H1 (cell line): ENCODE data around the gene POU6F2. TPM values are rescaled to one million over a fixed set of nuclear protein-coding genes. Genes with fewer than 3 reads are reported as not detected.
"Not testable (repeated sequence)": the region's sequence is repeated elsewhere in the genome, so short reads cannot be mapped to it uniquely, and the experiment has no call there.

Experiments used
- CTCF ChIA-PET: fragments of 300-600 bp; sonication (Branson Sonifier 250); formaldehyde crosslinking; loops from one replicate; lab custom pipeline; 2021; ENCODE audit not compliant: partially characterized antibody; lab: Charles Lee
- POLR2A ChIA-PET: fragments of 300-600 bp; sonication (Branson Sonifier 250); formaldehyde crosslinking; loops from one replicate; lab custom pipeline; 2021; ENCODE audit warnings: inconsistent platforms; ENCODE audit not compliant: partially characterized antibody; lab: Charles Lee
- DNase-seq, 2 experiments: peaks; one replicate each; pipeline versions ENCODE4 v3.0.0 to v3.0.0-alpha.2; 2010 to 2022; ENCODE audit warnings: low spot score in 2 of 2, low read depth in 1 of 2, mixed read lengths in 1 of 2
- FAIRE-seq: peaks from 2 replicates; lab custom pipeline; 2011; peaks lifted over from hg19 to GRCh38; lab: Jason Lieb, UNC
- H2AFZ ChIP-seq: 2 replicates; pipeline ENCODE4 v1.8.1; 2012; ENCODE audit warnings: low read length, inconsistent platforms
- H2AK5ac ChIP-seq: 2 replicates; pipeline ENCODE4 v1.6.1; 2013; ENCODE audit warnings: low read depth, low read length
- H2BK120ac ChIP-seq: replicated peaks from 2 replicates; pipeline ENCODE3; 2013; ENCODE audit warnings: low read depth, low read length, inconsistent platforms
- H2BK12ac ChIP-seq: 2 replicates; pipeline ENCODE4 v1.6.1; 2013; ENCODE audit warnings: low read depth, low read length
- H2BK15ac ChIP-seq: 2 replicates; pipeline ENCODE4 v1.6.1; 2013; ENCODE audit warnings: low read length
- H2BK20ac ChIP-seq: 2 replicates; pipeline ENCODE4 v1.6.1; 2013; ENCODE audit warnings: low read length
- H2BK5ac ChIP-seq: 2 replicates; pipeline ENCODE4 v1.6.1; 2013; ENCODE audit warnings: low read depth, low read length
- H3K14ac ChIP-seq: 2 replicates; pipeline ENCODE4 v1.6.1; 2013; ENCODE audit warnings: inconsistent platforms; ENCODE audit not compliant: insufficient read length
- H3K18ac ChIP-seq: 2 replicates; pipeline ENCODE4 v1.6.1; 2013; ENCODE audit warnings: low read length; ENCODE audit errors: extremely low read depth
- H3K23ac ChIP-seq: 2 replicates; pipeline ENCODE4 v1.6.1; 2013; ENCODE audit warnings: inconsistent platforms; ENCODE audit not compliant: insufficient read length
- H3K23me2 ChIP-seq: 2 replicates; pipeline ENCODE4 v1.6.1; 2013; ENCODE audit warnings: low read depth, low read length
- H3K27ac ChIP-seq: 2 replicates; pipeline ENCODE4 v1.6.1; 2011; ENCODE audit warnings: low read depth, low read length, inconsistent platforms
- H3K27me3 ChIP-seq, 4 experiments: replicated peaks in 1 of 4; 1 replicate in 1 of 4; 2 replicates in 3 of 4; pipeline versions ENCODE4 v1.6.1 to v1.8.1; 2011 to 2013; ENCODE audit warnings: low read length in 3 of 4, mild to moderate bottlenecking in 3 of 4, inconsistent platforms in 2 of 4, mixed read lengths in 2 of 4, moderate library complexity in 1 of 4; ENCODE audit not compliant: control insufficient read depth in 3 of 4, insufficient read depth in 3 of 4; ENCODE audit errors: extremely low read depth in 1 of 4
- H3K36me3 ChIP-seq, 4 experiments: 2 replicates each; pipeline versions ENCODE4 v1.6.1 to v1.8.1; 2011 to 2013; ENCODE audit warnings: mild to moderate bottlenecking in 4 of 4, low read length in 3 of 4, moderate library complexity in 2 of 4, control low read depth in 1 of 4, inconsistent platforms in 1 of 4; ENCODE audit not compliant: insufficient read depth in 4 of 4, control insufficient read depth in 2 of 4
- H3K4ac ChIP-seq: replicated peaks from 2 replicates; pipeline ENCODE3; 2013; ENCODE audit warnings: low read length, low read depth, mixed read lengths, inconsistent platforms; ENCODE audit not compliant: insufficient read length
- H3K4me1 ChIP-seq, 4 experiments: replicated peaks in 1 of 4; 1 replicate in 1 of 4; 2 replicates in 3 of 4; pipeline versions ENCODE4 v1.6.1 to v1.8.1; 2011 to 2013; ENCODE audit warnings: low read length in 3 of 4, inconsistent platforms in 2 of 4, mixed read lengths in 1 of 4; ENCODE audit not compliant: insufficient read depth in 4 of 4, control insufficient read depth in 3 of 4
- H3K4me2 ChIP-seq, 2 experiments: 2 replicates each; pipeline versions ENCODE4 v1.6.1 to v1.8.1; 2011 to 2013; ENCODE audit warnings: low read depth in 2 of 2, low read length in 2 of 2, control low read depth in 1 of 2, inconsistent platforms in 1 of 2, mild to moderate bottlenecking in 1 of 2; ENCODE audit not compliant: insufficient read depth in 1 of 2
- H3K4me3 ChIP-seq, 4 experiments: fragments of 200-600, 300-600 bp in 1 of 4; sonication (generic), shearing (Covaris generic), sonication (Bioruptor Twin) in 1 of 4; 2 replicates each; pipeline versions ENCODE4 v1.5.1 to v1.8.1; 2011 to 2016; ENCODE audit warnings: low read length in 4 of 4, low read depth in 3 of 4, control low read depth in 2 of 4, inconsistent platforms in 2 of 4, mild to moderate bottlenecking in 2 of 4, mixed read lengths in 1 of 4, moderate library complexity in 1 of 4; ENCODE audit not compliant: insufficient read depth in 2 of 4; ENCODE audit errors: extremely low read depth in 1 of 4
- H3K56ac ChIP-seq: replicated peaks from 2 replicates; pipeline ENCODE3; 2013; ENCODE audit warnings: low read depth, mild to moderate bottlenecking, mixed read lengths, low read length, inconsistent platforms; ENCODE audit not compliant: insufficient read length
- H3K79me1 ChIP-seq: 2 replicates; pipeline ENCODE4 v1.6.1; 2013; ENCODE audit warnings: low read depth, low read length, control low read depth
- H3K79me2 ChIP-seq, 2 experiments: 2 replicates each; pipeline versions ENCODE4 v1.6.1 to v1.8.1; 2012 to 2013; ENCODE audit warnings: low read length in 2 of 2, mild to moderate bottlenecking in 2 of 2, inconsistent platforms in 1 of 2; ENCODE audit not compliant: insufficient read depth in 2 of 2, control insufficient read depth in 1 of 2
- H3K9ac ChIP-seq, 4 experiments: replicated peaks in 1 of 4; 1 replicate in 1 of 4; 2 replicates in 3 of 4; pipeline versions ENCODE4 v1.6.1 to v1.8.1; 2011 to 2013; ENCODE audit warnings: low read depth in 3 of 4, low read length in 3 of 4, control low read depth in 2 of 4, mild to moderate bottlenecking in 2 of 4, moderate library complexity in 2 of 4, inconsistent platforms in 1 of 4; ENCODE audit errors: extremely low read depth in 1 of 4
- H3K9me3 ChIP-seq, 2 experiments: 2 replicates each; pipeline versions ENCODE4 v1.6.1 to v1.8.1; 2012 to 2013; ENCODE audit warnings: mild to moderate bottlenecking in 2 of 2, moderate library complexity in 2 of 2, control low read depth in 1 of 2, inconsistent platforms in 1 of 2, low read depth in 1 of 2, low read length in 1 of 2, mixed read lengths in 1 of 2; ENCODE audit not compliant: insufficient read depth in 2 of 2
- H4K20me1 ChIP-seq, 2 experiments: replicated peaks in 1 of 2; 2 replicates each; pipeline versions ENCODE3 to v1.8.1; 2011 to 2013; ENCODE audit warnings: inconsistent platforms in 2 of 2, low read length in 2 of 2, mild to moderate bottlenecking in 1 of 2; ENCODE audit not compliant: insufficient read depth in 2 of 2, control insufficient read depth in 1 of 2
- H4K5ac ChIP-seq: 2 replicates; pipeline ENCODE4 v1.6.1; 2013; ENCODE audit warnings: low read length, low read depth, mixed read lengths, inconsistent platforms; ENCODE audit not compliant: insufficient read length
- H4K8ac ChIP-seq: 2 replicates; pipeline ENCODE4 v1.8.0; 2013; ENCODE audit warnings: mild to moderate bottlenecking, moderate library complexity, low read length, inconsistent platforms; ENCODE audit not compliant: insufficient read depth; ENCODE audit errors: extremely low read depth
- H4K91ac ChIP-seq: replicated peaks from 2 replicates; pipeline ENCODE3; 2013; ENCODE audit warnings: low read length, mixed read lengths, inconsistent platforms; ENCODE audit not compliant: insufficient read length
- YY1 ChIP-seq: IDR thresholded peaks from 2 replicates; pipeline ENCODE4 v1.6.1; 2011; ENCODE audit warnings: low read depth, mild to moderate bottlenecking, low read length
- WGBS, 2 experiments: shearing (Covaris generic) in 1 of 2; methylation state at CpG; one replicate each; pipeline versions ENCODE4 v1.1.6 to v1.1.7; 2013 to 2015; ENCODE audit warnings: low lambda C conversion rate in 2 of 2, mixed read lengths in 2 of 2, inconsistent platforms in 1 of 2, low coverage in 1 of 2, missing lambda C conversion rate in 1 of 2; ENCODE audit not compliant: insufficient replicate concordance in 2 of 2, insufficient coverage in 1 of 2, insufficient read length in 1 of 2; ENCODE audit errors: extremely low coverage in 1 of 2, missing lambda C conversion rate in 1 of 2; 5-methylcytosine and 5-hydroxymethylcytosine counted together
- polyA plus RNA-seq, 7 experiments: library from polyadenylated mRNA; depleted of rRNA in 3 of 7; stranded (reverse) in 5 of 7; unstranded in 2 of 7; fragments of >200 nt in 5 of 7; fragments of 200-250 nt in 2 of 7; gene quantifications; 1 replicate in 5 of 7; 2 replicates in 1 of 7; 4 replicates in 1 of 7; pipeline versions ENCODE4 v1.2.1 to v1.2.3, GENCODE V29; 2011 to 2013; ENCODE audit warnings: missing spikeins in 2 of 7, mixed read lengths in 2 of 7
- total RNA-seq: library from RNA; stranded (reverse); fragmentation: NEBNext Ultra II Directional; extraction: Animal tissue kit (Norgen Biotek cat#: 25700); gene quantifications from 2 replicates; pipeline ENCODE4 v1.2.1, GENCODE V29; 2021

Gene POU6F2
- total and polyA plus RNA-seq, 2 of the 8 experiments (the other 6 are each of a cell fraction or from before 2014, with no cell fraction given) = 1.1 to 2.0 TPM

GRCh38 chr7:39013049-39013939 lies 35.6 kb downstream of the POU6F2 start:
- not testable (repeated sequence) for H2BK120ac ChIP-seq, FAIRE-seq, H2BK15ac ChIP-seq, H3K79me1 ChIP-seq, H3K23ac ChIP-seq, H3K4me1 ChIP-seq, H3K18ac ChIP-seq, H4K91ac ChIP-seq, H3K36me3 ChIP-seq, H3K56ac ChIP-seq, H4K20me1 ChIP-seq, H2BK12ac ChIP-seq, H3K79me2 ChIP-seq
- Histone ChIP-seq H3K27ac (0 out of 2 replicates have a peak overlapping the region, but pooled peaks have one; percentile 25), H3K4me2 (peak overlapping the region; percentile 48 to 51), H4K5ac (peak overlapping the region; percentile 34), H2AFZ (peak overlapping the region; percentile 25; the same call in 1 of the 2 replicates), H3K4me3 (peak overlapping the region in 3 of 4 experiments; percentile 14 to 53 (median 33); a peak in 4 of 8 replicates), H3K9ac (peak overlapping the region in 1 of 4 experiments; percentile 47; a peak in 3 of 7 replicates), H4K8ac (peak overlapping the region; percentile 51; the same call in 1 of the 2 replicates)
- ChIA-PET CTCF (interaction anchor here (0.9 kb wide), 1 partner anchor 373 kb away, joined by 3 read pairs; no protein-coding TSS in a partner anchor), POLR2A (interaction anchor here (0.8 to 1.5 kb wide), 4 partner anchors 10 to 38 kb away, joined by 3 to 4 read pairs (median 3); no protein-coding TSS in a partner anchor)
- peak in 1 of 2 experiments; percentile 65 for DNase-seq
- TF ChIP-seq YY1 = 0 out of 2 replicates have a peak, but pooled peaks have one; percentile 30
- TF ChIP-seq, all 59 proteins: peak for 1; not testable (repeated sequence) for 58
- not testable (repeated sequence) for H3K27me3 ChIP-seq, H3K9me3 ChIP-seq, H3K23me2 ChIP-seq, H2AK5ac ChIP-seq, H3K14ac ChIP-seq, H2BK20ac ChIP-seq, H3K4ac ChIP-seq, H2BK5ac ChIP-seq
- WGBS, 2 experiments = 72% methylated on average over 18 of the region's 34 CpGs; no CpG with 5 or more reads in 1 of the 2 experiments
